HepG2 (cell line): ENCODE results near the gene MINDY3. TPM values are rescaled to one million over a fixed set of nuclear protein-coding genes. Genes with fewer than 3 reads are reported as not detected.
A peak's percentile ranks its signal among the peaks of the same experiment; 100 is the strongest.

Experiments used
- ATF5 ChIP-seq: sonication (generic); formaldehyde crosslinking; IDR thresholded peaks from 2 replicates; pipeline ENCODE4 v1.4.0; 2020; ENCODE audit warnings: mild to moderate bottlenecking, low read depth, missing genetic modification reagents
- BATF2 ChIP-seq: sonication (generic); formaldehyde crosslinking; IDR thresholded peaks from 2 replicates; pipeline ENCODE4 v1.8.0; 2022; ENCODE audit warnings: mild to moderate bottlenecking, missing genetic modification reagents, moderate library complexity
- CCDC6 ChIP-seq: sonication (generic); formaldehyde crosslinking; IDR thresholded peaks from 2 replicates; pipeline ENCODE4 v1.8.1; 2022; ENCODE audit warnings: mild to moderate bottlenecking, missing genetic modification reagents, moderate library complexity
- CREB3 ChIP-seq: sonication (generic); formaldehyde crosslinking; IDR thresholded peaks from 2 replicates; pipeline ENCODE4 v1.5.0; 2020; ENCODE audit warnings: missing genetic modification reagents
- DNMT1 ChIP-seq: sonication (generic); formaldehyde crosslinking; IDR thresholded peaks from 2 replicates; pipeline ENCODE4 v1.5.1; 2020; ENCODE audit warnings: mild to moderate bottlenecking, missing genetic modification reagents
- FOXJ3 ChIP-seq: sonication (generic); formaldehyde crosslinking; IDR thresholded peaks from 2 replicates; pipeline ENCODE4 v1.4.0; 2020; ENCODE audit warnings: missing genetic modification reagents, mild to moderate bottlenecking, borderline replicate concordance
- HCFC1 ChIP-seq: fragments of 150-350 bp; IDR thresholded peaks from 2 replicates; pipeline ENCODE4 v1.6.1; 2014; ENCODE audit warnings: low read depth, low read length
- HES4 ChIP-seq: sonication (generic); formaldehyde crosslinking; IDR thresholded peaks from 2 replicates; pipeline ENCODE4 v1.9.0; 2021; ENCODE audit warnings: mild to moderate bottlenecking, missing genetic modification reagents, borderline replicate concordance
- MTF2 ChIP-seq: sonication (generic); formaldehyde crosslinking; IDR thresholded peaks from 2 replicates; pipeline ENCODE4 v1.5.0; 2020; ENCODE audit warnings: missing genetic modification reagents, borderline replicate concordance
- NFYC ChIP-seq: IDR thresholded peaks from 2 replicates; pipeline ENCODE4 v1.6.1; 2016; ENCODE audit warnings: missing genetic modification reagents, missing compliant biosample characterization
- POGK ChIP-seq: sonication (generic); formaldehyde crosslinking; conservative IDR thresholded peaks from 2 replicates; pipeline ENCODE4 v1.8.0; 2022; ENCODE audit warnings: mild to moderate bottlenecking, moderate library complexity, missing genetic modification reagents
- PREB ChIP-seq: sonication (generic); formaldehyde crosslinking; IDR thresholded peaks from 2 replicates; pipeline ENCODE4 v1.4.0; 2020; ENCODE audit warnings: missing genetic modification reagents
- RAD51 ChIP-seq: fragments of 450-650 bp; IDR thresholded peaks from 2 replicates; pipeline ENCODE4 v1.6.1; 2016; ENCODE audit warnings: borderline replicate concordance
- RORA ChIP-seq: sonication (generic); formaldehyde crosslinking; IDR thresholded peaks from 2 replicates; pipeline ENCODE4 v1.5.0; 2020; ENCODE audit warnings: mild to moderate bottlenecking, missing genetic modification reagents, moderate library complexity
- XBP1 ChIP-seq: sonication (generic); formaldehyde crosslinking; IDR thresholded peaks from 2 replicates; pipeline ENCODE4 v1.5.0; 2020; ENCODE audit warnings: missing genetic modification reagents
- ZNF101 ChIP-seq: sonication (generic); formaldehyde crosslinking; IDR thresholded peaks from 2 replicates; pipeline ENCODE4 v1.4.0; 2020; ENCODE audit warnings: mild to moderate bottlenecking, low read depth, missing genetic modification reagents, borderline replicate concordance
- ZNF350 ChIP-seq: sonication (generic); formaldehyde crosslinking; IDR thresholded peaks from 2 replicates; pipeline ENCODE4 v1.4.0; 2020; ENCODE audit warnings: mild to moderate bottlenecking, low read depth, missing genetic modification reagents, borderline replicate concordance
- ZNF446 ChIP-seq: sonication (generic); formaldehyde crosslinking; IDR thresholded peaks from 2 replicates; pipeline ENCODE4 v1.5.0; 2020; ENCODE audit warnings: mild to moderate bottlenecking, missing genetic modification reagents
- ZNF749 ChIP-seq: sonication (generic); formaldehyde crosslinking; IDR thresholded peaks from 2 replicates; pipeline ENCODE4 v1.8.0; 2022; ENCODE audit warnings: mild to moderate bottlenecking, missing genetic modification reagents, moderate library complexity, borderline replicate concordance
- ZNF792 ChIP-seq: IDR thresholded peaks from 2 replicates; pipeline ENCODE4 v1.6.1; 2016
- ZNF879 ChIP-seq: sonication (generic); formaldehyde crosslinking; IDR thresholded peaks from 2 replicates; pipeline ENCODE4 v1.8.1; 2023; ENCODE audit warnings: missing genetic modification reagents
- polyA plus RNA-seq, 8 experiments: library from polyadenylated mRNA; depleted of rRNA in 3 of 8; stranded (reverse) in 7 of 8; unstranded in 1 of 8; fragments of >200 nt; fragmentation: Illumina TruSeq in 4 of 8; extraction: Trizol in 4 of 8; gene quantifications; 2 replicates each; pipeline versions ENCODE4 v1.2.1 to v1.2.3, GENCODE V29; 2011 to 2016; ENCODE audit warnings: low read depth in 4 of 8, missing spikeins in 1 of 8, mixed read lengths in 1 of 8; ENCODE audit not compliant: insufficient read depth in 1 of 8
- total RNA-seq, 5 experiments: library from RNA; depleted of rRNA; stranded (reverse); fragments of >200 nt; fragmentation: Illumina TruSeq; extraction: Trizol; gene quantifications; 2 replicates each; pipeline ENCODE4 v1.2.3, GENCODE V29; 2016; ENCODE audit warnings: low read depth in 1 of 5
- TF ChIP-seq, protein P1 (sequence below): sonication (generic); formaldehyde crosslinking; conservative IDR thresholded peaks from 2 replicates; pipeline ENCODE4 v1.8.0; 2022; ENCODE audit warnings: low read depth, missing genetic modification reagents

The MINDY3 gene
- total and polyA plus RNA-seq, 2 of the 13 experiments (the other 11 are each of a cell fraction or from before 2014, with no cell fraction given), result 6.4 to 17.5 TPM

DNA sequence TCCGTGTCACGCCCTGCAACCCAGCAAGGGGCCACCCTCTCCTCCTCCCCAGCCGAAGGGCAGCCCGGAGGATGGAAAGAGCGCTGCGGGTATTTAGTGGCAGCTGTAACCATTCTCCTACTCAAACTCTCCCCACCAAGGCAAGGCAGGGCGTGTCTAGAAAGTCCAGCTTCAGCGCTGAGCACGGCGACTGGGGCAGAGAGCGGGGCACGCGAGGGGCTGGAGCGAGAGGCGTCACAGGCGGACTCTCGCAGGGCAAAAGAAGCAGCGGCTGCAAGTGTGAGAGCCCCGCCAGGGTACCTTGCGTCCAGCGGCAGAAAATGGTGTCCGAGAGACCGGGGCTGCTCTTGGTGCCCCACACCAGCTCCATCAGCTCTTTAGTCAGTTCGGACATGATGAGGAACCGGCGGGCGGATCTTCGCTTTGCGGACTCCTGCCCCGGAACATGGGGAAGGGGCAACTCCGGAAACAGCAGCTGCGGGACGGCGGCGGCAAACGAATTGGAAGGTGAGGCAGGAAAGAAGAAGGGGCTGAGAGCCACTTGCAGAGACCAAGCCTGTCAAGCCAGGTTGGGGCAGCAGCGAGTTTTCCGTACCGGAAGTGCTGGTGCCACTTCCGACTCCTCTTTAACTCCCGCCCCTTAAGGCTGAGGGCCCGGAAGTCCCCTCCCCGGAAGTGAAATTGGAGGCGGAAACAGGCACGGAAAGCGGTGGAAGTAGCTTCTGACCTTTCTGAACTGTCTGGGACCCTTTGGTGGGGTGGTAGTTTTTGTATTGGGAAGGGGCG, at the start of gene MINDY3 (continued):
- no peak for TF ChIP-seq ZNF101 (CRISPR knock-in tag)
- no peak for TF ChIP-seq CREB3 (CRISPR knock-in tag)
- 0 out of 2 replicates have a peak, but pooled peaks have one; percentile 72 for TF ChIP-seq MTF2 (CRISPR knock-in tag)
- TF ChIP-seq HES4 (CRISPR knock-in tag), result no peak
- peak; percentile 68; the same call in 1 of the 2 replicates for TF ChIP-seq ZNF350 (CRISPR knock-in tag)
- TF ChIP-seq ZNF749, result no peak
- peak; percentile 38; the same call in 1 of the 2 replicates for TF ChIP-seq HCFC1
- TF ChIP-seq ATF5 (CRISPR knock-in tag), result no peak
- no peak for TF ChIP-seq PREB (CRISPR knock-in tag)
- no peak for TF ChIP-seq POGK (CRISPR knock-in tag)
- TF ChIP-seq ZNF446 (CRISPR knock-in tag), result no peak
- no peak for TF ChIP-seq FOXJ3
- TF ChIP-seq DNMT1, result no peak
- no peak for TF ChIP-seq ZNF792 (CRISPR knock-in tag)
- TF ChIP-seq, protein P1, sequence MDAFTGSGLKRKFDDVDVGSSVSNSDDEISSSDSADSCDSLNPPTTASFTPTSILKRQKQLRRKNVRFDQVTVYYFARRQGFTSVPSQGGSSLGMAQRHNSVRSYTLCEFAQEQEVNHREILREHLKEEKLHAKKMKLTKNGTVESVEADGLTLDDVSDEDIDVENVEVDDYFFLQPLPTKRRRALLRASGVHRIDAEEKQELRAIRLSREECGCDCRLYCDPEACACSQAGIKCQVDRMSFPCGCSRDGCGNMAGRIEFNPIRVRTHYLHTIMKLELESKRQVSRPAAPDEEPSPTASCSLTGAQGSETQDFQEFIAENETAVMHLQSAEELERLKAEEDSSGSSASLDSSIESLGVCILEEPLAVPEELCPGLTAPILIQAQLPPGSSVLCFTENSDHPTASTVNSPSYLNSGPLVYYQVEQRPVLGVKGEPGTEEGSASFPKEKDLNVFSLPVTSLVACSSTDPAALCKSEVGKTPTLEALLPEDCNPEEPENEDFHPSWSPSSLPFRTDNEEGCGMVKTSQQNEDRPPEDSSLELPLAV, result no peak
- TF ChIP-seq RORA (CRISPR knock-in tag), result no peak
- no peak for TF ChIP-seq NFYC
- no peak for TF ChIP-seq CCDC6
- TF ChIP-seq XBP1 (CRISPR knock-in tag), result no peak
- TF ChIP-seq BATF2 (CRISPR knock-in tag), result no peak
- no peak for TF ChIP-seq RAD51
- no peak for TF ChIP-seq ZNF879 (CRISPR knock-in tag)
